SK-N-SH treated with all-trans-retinoic acid at 6 μM for 48 hours (cell line): ENCODE measurements around the gene IL6ST.

Source experiments
- ATAC-seq: fragments of 200-7000 bp; cut with Tn5 transposase; 3 replicates; pipeline ENCODE4 v1.9.1; 2020; ENCODE audit warnings: mild to moderate bottlenecking, moderate library complexity
- ARNTL ChIP-seq: fragments of 450-650 bp; formaldehyde crosslinking; IDR thresholded peaks from 2 replicates; pipeline ENCODE4 v1.5.0; 2020; ENCODE audit warnings: low read depth, mild to moderate bottlenecking, moderate library complexity, borderline replicate concordance
- BACH2 ChIP-seq: fragments of 250-450 bp; sonication (Bioruptor Pico); IDR thresholded peaks from 2 replicates; pipeline ENCODE4 v1.9.0; 2021; ENCODE audit warnings: mild to moderate bottlenecking, borderline replicate concordance
- CSDC2 ChIP-seq: fragments of 250-450 bp; sonication (Bioruptor Pico); IDR thresholded peaks from 2 replicates; pipeline ENCODE4 v1.5.0; 2020; ENCODE audit warnings: mild to moderate bottlenecking, moderate library complexity
- ESRRG ChIP-seq: fragments of 250-450 bp; sonication (Bioruptor Pico); IDR thresholded peaks from 2 replicates; pipeline ENCODE4 v1.6.1; 2021; ENCODE audit warnings: mild to moderate bottlenecking
- GLIS3 ChIP-seq: fragments of 250-450 bp; sonication (Bioruptor Pico); IDR thresholded peaks from 2 replicates; pipeline ENCODE4 v1.5.0; 2020; ENCODE audit warnings: mild to moderate bottlenecking, moderate library complexity
- ISL1 ChIP-seq: fragments of 250-450 bp; sonication (Bioruptor Pico); IDR thresholded peaks from 2 replicates; pipeline ENCODE4 v2.1.2; 2022; ENCODE audit warnings: mild to moderate bottlenecking, moderate library complexity
- OSR1 ChIP-seq: fragments of 250-450 bp; sonication (Bioruptor Pico); IDR thresholded peaks from 2 replicates; pipeline ENCODE4 v1.8.0; 2022; ENCODE audit warnings: moderate library complexity, mild to moderate bottlenecking, inconsistent platforms
- PATZ1 ChIP-seq: fragments of 250-450 bp; sonication (Bioruptor Pico); IDR thresholded peaks from 2 replicates; pipeline ENCODE4 v1.8.0; 2020; ENCODE audit warnings: mild to moderate bottlenecking, moderate library complexity, borderline replicate concordance
- PPARA ChIP-seq: fragments of 250-450 bp; sonication (Bioruptor Pico); IDR thresholded peaks from 2 replicates; pipeline ENCODE4 v1.5.0; 2020; ENCODE audit warnings: mild to moderate bottlenecking, borderline replicate concordance
- RARB ChIP-seq: fragments of 250-450 bp; sonication (Bioruptor Pico); IDR thresholded peaks from 2 replicates; pipeline ENCODE4 v1.8.0; 2021; ENCODE audit warnings: mild to moderate bottlenecking, moderate library complexity
- SNAI2 ChIP-seq: fragments of 250-450 bp; sonication (Bioruptor Pico); IDR thresholded peaks from 2 replicates; pipeline ENCODE4 v1.5.0; 2020; ENCODE audit warnings: mild to moderate bottlenecking, moderate library complexity
- TCF4 ChIP-seq: fragments of 250-450 bp; sonication (Bioruptor Pico); IDR thresholded peaks from 2 replicates; pipeline ENCODE4 v1.8.0; 2021; ENCODE audit warnings: mild to moderate bottlenecking, moderate library complexity, borderline replicate concordance
- TOX ChIP-seq: fragments of 250-450 bp; sonication (Bioruptor Pico); IDR thresholded peaks from 2 replicates; pipeline ENCODE4 v1.8.0; 2021; ENCODE audit warnings: mild to moderate bottlenecking, moderate library complexity, borderline replicate concordance
- ZFP3 ChIP-seq: fragments of 250-450 bp; sonication (Bioruptor Pico); IDR thresholded peaks from 2 replicates; pipeline ENCODE4 v1.5.0; 2020; ENCODE audit warnings: mild to moderate bottlenecking, moderate library complexity
- ZNF565 ChIP-seq: fragments of 450-650 bp; formaldehyde crosslinking; conservative IDR thresholded peaks from 2 replicates; pipeline ENCODE4 v1.5.0; 2020; ENCODE audit warnings: low read depth, mild to moderate bottlenecking, moderate library complexity
- ZNF70 ChIP-seq: fragments of 450-650 bp; formaldehyde crosslinking; IDR thresholded peaks from 2 replicates; pipeline ENCODE4 v1.5.0; 2020; ENCODE audit warnings: mild to moderate bottlenecking, moderate library complexity
- ZNF8 ChIP-seq: fragments of 450-650 bp; formaldehyde crosslinking; IDR thresholded peaks from 2 replicates; pipeline ENCODE4 v1.5.0; 2020; ENCODE audit warnings: mild to moderate bottlenecking, moderate library complexity
- TF ChIP-seq, protein P1 (sequence below): fragments of 250-450 bp; sonication (Bioruptor Pico); IDR thresholded peaks from 2 replicates; pipeline ENCODE4 v1.8.0; 2021; ENCODE audit warnings: low read depth, mild to moderate bottlenecking, moderate library complexity, borderline replicate concordance
- TF ChIP-seq, protein P2 (sequence below): fragments of 250-450 bp; sonication (Bioruptor Pico); IDR thresholded peaks from 2 replicates; pipeline ENCODE4 v1.5.1; 2020; ENCODE audit warnings: low read depth, mild to moderate bottlenecking, moderate library complexity
- TF ChIP-seq, protein P3 (sequence below): fragments of 250-450 bp; sonication (Bioruptor Pico); IDR thresholded peaks from 2 replicates; pipeline ENCODE4 v1.5.0; 2020; ENCODE audit warnings: mild to moderate bottlenecking, moderate library complexity

The IL6ST gene

GRCh38 chr5:55986931-55987330 is 7.8 kb downstream of the IL6ST start:
- TF ChIP-seq, protein P1, sequence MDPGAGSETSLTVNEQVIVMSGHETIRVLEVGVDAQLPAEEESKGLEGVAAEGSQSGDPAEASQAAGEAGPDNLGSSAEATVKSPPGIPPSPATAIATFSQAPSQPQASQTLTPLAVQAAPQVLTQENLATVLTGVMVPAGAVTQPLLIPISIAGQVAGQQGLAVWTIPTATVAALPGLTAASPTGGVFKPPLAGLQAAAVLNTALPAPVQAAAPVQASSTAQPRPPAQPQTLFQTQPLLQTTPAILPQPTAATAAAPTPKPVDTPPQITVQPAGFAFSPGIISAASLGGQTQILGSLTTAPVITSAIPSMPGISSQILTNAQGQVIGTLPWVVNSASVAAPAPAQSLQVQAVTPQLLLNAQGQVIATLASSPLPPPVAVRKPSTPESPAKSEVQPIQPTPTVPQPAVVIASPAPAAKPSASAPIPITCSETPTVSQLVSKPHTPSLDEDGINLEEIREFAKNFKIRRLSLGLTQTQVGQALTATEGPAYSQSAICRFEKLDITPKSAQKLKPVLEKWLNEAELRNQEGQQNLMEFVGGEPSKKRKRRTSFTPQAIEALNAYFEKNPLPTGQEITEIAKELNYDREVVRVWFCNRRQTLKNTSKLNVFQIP (CRISPR knock-in tag): no peak
- no peak for TF ChIP-seq ZNF70 (CRISPR knock-in tag)
- TF ChIP-seq, protein P2, sequence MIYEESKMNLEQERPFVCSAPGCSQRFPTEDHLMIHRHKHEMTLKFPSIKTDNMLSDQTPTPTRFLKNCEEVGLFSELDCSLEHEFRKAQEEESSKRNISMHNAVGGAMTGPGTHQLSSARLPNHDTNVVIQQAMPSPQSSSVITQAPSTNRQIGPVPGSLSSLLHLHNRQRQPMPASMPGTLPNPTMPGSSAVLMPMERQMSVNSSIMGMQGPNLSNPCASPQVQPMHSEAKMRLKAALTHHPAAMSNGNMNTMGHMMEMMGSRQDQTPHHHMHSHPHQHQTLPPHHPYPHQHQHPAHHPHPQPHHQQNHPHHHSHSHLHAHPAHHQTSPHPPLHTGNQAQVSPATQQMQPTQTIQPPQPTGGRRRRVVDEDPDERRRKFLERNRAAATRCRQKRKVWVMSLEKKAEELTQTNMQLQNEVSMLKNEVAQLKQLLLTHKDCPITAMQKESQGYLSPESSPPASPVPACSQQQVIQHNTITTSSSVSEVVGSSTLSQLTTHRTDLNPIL (CRISPR knock-in tag): no peak
- no peak for TF ChIP-seq OSR1 (CRISPR knock-in tag)
- TF ChIP-seq GLIS3 (CRISPR knock-in tag): no peak
- TF ChIP-seq RARB (CRISPR knock-in tag): no peak
- no peak for TF ChIP-seq BACH2 (CRISPR knock-in tag)
- TF ChIP-seq, protein P3, sequence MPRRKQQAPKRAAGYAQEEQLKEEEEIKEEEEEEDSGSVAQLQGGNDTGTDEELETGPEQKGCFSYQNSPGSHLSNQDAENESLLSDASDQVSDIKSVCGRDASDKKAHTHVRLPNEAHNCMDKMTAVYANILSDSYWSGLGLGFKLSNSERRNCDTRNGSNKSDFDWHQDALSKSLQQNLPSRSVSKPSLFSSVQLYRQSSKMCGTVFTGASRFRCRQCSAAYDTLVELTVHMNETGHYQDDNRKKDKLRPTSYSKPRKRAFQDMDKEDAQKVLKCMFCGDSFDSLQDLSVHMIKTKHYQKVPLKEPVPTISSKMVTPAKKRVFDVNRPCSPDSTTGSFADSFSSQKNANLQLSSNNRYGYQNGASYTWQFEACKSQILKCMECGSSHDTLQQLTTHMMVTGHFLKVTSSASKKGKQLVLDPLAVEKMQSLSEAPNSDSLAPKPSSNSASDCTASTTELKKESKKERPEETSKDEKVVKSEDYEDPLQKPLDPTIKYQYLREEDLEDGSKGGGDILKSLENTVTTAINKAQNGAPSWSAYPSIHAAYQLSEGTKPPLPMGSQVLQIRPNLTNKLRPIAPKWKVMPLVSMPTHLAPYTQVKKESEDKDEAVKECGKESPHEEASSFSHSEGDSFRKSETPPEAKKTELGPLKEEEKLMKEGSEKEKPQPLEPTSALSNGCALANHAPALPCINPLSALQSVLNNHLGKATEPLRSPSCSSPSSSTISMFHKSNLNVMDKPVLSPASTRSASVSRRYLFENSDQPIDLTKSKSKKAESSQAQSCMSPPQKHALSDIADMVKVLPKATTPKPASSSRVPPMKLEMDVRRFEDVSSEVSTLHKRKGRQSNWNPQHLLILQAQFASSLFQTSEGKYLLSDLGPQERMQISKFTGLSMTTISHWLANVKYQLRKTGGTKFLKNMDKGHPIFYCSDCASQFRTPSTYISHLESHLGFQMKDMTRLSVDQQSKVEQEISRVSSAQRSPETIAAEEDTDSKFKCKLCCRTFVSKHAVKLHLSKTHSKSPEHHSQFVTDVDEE: no peak
- TF ChIP-seq ZNF565: no peak
- TF ChIP-seq ZNF8 (CRISPR knock-in tag): no peak
- no peak for TF ChIP-seq TOX (CRISPR knock-in tag)
- ATAC-seq: no peak

GRCh38 chr5:55985181-55985580 is 9.6 kb downstream of the IL6ST start:
- ATAC-seq: no peak
- TF ChIP-seq BACH2 (CRISPR knock-in tag): no peak
- TF ChIP-seq TOX (CRISPR knock-in tag): no peak
- TF ChIP-seq TCF4 (CRISPR knock-in tag): no peak
- TF ChIP-seq, protein P2 (CRISPR knock-in tag): no peak
- TF ChIP-seq, protein P3: no peak
- TF ChIP-seq ZNF8 (CRISPR knock-in tag): no peak
- TF ChIP-seq ZFP3 (CRISPR knock-in tag): no peak
- no peak for TF ChIP-seq ARNTL (CRISPR knock-in tag)
- no peak for TF ChIP-seq ISL1 (CRISPR knock-in tag)
- TF ChIP-seq OSR1 (CRISPR knock-in tag): no peak
- no peak for TF ChIP-seq GLIS3 (CRISPR knock-in tag)
- TF ChIP-seq, protein P1 (CRISPR knock-in tag): no peak
- no peak for TF ChIP-seq PPARA (CRISPR knock-in tag)
- TF ChIP-seq CSDC2 (CRISPR knock-in tag): no peak
- TF ChIP-seq ZNF565: no peak
- no peak for TF ChIP-seq ZNF70 (CRISPR knock-in tag)
- TF ChIP-seq ESRRG (CRISPR knock-in tag): no peak
- TF ChIP-seq RARB (CRISPR knock-in tag): no peak
- no peak for TF ChIP-seq PATZ1 (CRISPR knock-in tag)
- TF ChIP-seq SNAI2 (CRISPR knock-in tag): no peak
- TF ChIP-seq, all 23 proteins: peak for 0
